22Rv1 (cell line): Measurements from ENCODE around the gene SIGLEC9.

Source experiments
- H3K27ac ChIP-seq: fragments of 450-650 bp; 2 replicates; pipeline ENCODE4 v1.5.1; 2017
- ZFX ChIP-seq: fragments of 450-650 bp; IDR thresholded peaks from 2 replicates; pipeline ENCODE4 v1.6.1; 2017; ENCODE audit warnings: antibody characterized with exemption, borderline replicate concordance
- TF ChIP-seq, protein P1 (sequence below): fragments of 450-650 bp; IDR thresholded peaks from 2 replicates; pipeline ENCODE4 v1.5.1; 2017; ENCODE audit warnings: mild to moderate bottlenecking

SIGLEC9 gene

DNA sequence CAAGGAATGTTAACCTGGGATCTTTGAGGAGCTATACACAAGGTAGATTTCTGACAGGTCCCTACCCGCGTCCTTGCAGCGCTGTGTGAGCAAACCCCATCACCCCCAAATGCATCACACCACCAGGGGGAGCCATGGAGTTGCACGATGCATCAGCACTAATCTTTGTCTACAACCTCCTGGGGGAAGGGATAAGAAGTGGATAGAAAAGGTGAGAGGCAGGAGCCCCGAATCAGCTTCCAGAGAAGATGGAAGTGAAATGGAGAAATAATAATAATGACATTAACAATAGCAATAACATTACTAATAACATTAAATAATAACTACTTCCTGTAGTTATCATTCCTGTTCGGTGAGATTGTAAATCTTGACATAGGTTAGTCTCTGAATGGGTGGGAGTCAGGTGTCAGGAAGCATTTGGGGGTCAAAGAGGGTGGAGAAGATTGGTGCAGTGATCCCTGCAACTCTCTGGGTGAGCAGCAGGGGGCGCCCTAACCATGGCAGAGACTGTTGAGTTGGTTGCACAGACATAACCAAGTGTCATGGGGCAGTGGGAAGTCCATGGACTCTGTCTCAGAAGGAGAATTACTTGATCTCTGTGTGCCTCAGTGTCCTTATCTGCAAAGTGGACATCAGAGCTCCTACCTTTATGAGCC, 33.9 kb downstream of the SIGLEC9 start:
- no peak overlapping the region for H3K27ac ChIP-seq
- TF ChIP-seq, protein P1, sequence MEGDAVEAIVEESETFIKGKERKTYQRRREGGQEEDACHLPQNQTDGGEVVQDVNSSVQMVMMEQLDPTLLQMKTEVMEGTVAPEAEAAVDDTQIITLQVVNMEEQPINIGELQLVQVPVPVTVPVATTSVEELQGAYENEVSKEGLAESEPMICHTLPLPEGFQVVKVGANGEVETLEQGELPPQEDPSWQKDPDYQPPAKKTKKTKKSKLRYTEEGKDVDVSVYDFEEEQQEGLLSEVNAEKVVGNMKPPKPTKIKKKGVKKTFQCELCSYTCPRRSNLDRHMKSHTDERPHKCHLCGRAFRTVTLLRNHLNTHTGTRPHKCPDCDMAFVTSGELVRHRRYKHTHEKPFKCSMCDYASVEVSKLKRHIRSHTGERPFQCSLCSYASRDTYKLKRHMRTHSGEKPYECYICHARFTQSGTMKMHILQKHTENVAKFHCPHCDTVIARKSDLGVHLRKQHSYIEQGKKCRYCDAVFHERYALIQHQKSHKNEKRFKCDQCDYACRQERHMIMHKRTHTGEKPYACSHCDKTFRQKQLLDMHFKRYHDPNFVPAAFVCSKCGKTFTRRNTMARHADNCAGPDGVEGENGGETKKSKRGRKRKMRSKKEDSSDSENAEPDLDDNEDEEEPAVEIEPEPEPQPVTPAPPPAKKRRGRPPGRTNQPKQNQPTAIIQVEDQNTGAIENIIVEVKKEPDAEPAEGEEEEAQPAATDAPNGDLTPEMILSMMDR: peak; percentile 93
- TF ChIP-seq ZFX: no peak

DNA sequence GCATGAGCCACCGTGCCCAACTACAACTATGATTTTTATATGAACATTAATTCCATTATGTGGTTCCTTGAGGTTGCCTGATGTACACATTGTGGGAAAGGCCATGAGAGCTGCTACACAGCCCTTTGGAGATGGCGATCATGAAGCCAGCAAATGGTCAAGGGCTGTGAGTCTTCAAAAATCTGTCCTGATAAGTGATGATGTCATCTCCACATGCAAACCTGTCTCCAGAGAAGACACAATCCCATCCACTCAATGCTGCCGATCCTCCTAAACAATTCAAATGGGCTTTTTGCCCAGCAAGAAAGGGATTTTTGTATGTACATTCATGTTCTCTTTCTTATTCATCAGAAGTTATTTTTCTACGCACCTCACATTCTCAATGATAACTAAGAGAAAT, 35.0 kb downstream of the SIGLEC9 start:
- no peak overlapping the region for H3K27ac ChIP-seq
- TF ChIP-seq, protein P1: no peak
- no peak for TF ChIP-seq ZFX

DNA sequence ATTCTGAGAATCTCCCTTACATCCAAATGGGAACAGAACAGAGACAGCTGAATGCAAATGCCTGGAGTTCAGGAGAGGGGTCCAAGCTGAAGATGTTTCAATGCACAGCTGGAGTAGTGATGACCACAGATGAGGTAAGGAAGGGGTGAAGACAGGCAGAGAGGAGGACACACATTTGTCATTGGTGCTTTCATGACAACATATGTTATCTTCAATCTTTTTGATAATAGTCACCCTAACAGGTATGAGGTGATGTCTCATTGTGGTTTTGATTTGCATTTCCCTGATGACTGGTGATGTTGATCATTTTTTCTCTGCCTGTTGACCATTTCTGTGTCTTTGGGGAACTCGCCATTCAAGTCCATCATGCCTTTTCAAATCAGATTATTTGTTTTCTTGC, 36.6 kb downstream of the SIGLEC9 start:
- no peak for TF ChIP-seq ZFX
- TF ChIP-seq, protein P1: no peak

DNA sequence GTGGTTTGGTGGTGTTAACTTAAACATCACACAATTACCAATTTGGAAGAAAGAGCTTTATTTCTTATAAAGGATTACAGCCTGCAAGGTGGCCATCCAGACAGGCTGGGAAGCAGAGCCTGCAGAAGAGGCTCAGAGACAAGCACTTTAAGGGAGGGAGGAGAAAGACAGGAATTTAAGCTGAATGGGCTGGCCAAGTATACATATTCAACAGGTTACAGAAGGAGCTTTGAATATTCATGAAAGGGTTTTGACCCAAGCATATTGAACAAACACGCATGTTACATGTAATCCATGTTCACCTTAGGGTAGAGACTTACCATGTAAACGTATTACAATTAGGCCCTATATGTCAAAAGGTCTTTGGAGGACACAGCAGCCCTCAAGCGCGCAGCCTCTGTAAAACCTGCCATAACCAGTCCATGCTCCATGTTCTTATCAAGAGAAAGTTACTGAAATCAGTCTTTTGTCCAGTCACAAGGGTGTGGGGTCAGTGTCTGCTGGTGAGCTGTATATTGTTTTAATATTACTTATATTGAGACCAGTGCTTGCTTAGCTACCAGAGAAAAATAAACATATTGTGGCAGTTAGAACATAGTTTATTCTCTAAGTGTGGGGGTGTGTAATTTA, 37.3 kb downstream of the SIGLEC9 start:
- TF ChIP-seq, protein P1: no peak
- TF ChIP-seq ZFX: no peak

More for the DNA sequence above, 36.6 kb downstream of the SIGLEC9 start:
- no peak overlapping the region for H3K27ac ChIP-seq

DNA sequence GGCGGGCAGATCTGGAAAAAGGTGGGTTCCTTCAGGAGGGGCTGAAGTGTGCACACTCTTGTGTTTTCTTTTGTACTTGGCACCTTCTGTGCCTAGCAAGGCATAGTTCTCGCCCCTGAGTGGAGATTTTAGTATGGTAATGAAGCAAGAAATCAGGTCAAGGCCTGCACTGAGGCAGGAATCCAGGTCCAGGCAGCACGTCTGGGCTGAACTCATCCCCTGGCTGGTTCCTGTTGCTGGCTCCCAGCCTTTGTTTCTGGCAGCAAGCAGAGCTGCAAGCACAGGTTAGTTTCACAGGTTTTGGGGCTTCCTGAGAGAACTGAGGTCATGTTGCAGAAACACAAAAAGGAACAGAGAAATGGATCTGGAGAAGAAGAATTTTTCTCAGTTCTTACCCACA, 38.6 kb downstream of the SIGLEC9 start:
- TF ChIP-seq ZFX: no peak
- no peak overlapping the region for H3K27ac ChIP-seq

More for the DNA sequence above, 37.3 kb downstream of the SIGLEC9 start:
- no peak overlapping the region for H3K27ac ChIP-seq

DNA sequence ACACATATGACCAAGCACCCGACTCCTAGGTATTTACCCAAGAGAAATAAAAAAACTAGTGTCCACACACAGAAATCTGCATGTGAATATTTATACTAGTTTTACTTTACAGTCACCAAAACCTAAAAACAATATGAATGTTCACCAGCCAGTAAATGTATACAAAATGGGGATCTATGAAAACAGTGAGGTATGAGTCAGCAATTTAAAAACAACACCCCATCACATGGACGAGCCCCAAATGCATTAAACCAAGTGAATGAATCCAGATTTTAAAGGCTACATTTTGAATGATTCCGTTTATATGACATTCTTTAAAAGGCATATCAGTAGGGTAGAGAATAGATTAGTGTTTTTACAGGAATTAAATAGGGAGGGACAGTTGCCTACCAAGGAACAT, 39.5 kb downstream of the SIGLEC9 start:
- no peak for TF ChIP-seq ZFX
- TF ChIP-seq, protein P1: no peak
- H3K27ac ChIP-seq: no peak overlapping the region

DNA sequence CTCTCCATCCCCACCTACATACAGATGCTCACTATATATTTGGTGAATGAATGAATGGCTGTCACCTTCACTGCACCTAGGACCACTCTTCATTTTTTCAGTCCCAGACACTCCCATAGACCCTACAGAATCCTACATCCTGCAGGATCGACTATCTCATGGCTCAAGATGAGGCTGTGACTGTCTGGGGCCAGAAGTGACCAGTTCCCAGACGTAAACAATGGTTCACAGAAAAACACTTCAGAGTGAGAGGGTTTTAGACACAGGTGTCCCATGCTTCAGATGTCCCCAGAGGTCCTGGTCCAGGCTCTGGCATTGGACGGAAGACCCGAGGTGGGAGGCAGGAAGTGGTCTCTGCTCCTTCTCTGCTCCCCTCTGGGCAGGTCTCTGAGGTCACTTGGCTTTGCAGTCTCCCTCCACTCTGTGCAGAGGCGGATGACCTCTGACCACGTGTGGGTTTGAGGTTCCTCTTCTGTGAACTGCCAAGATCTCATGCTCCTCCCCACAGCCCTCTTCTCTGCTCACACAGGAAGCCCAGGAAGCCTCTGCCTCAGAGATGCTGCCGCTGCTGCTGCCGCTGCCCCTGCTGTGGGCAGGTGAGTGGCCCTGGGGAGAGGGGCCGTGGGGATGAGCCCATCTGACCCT, 42.3 kb downstream of the SIGLEC9 start:
- no peak overlapping the region for H3K27ac ChIP-seq
- TF ChIP-seq ZFX: no peak
- TF ChIP-seq, protein P1: no peak
